Measurements from ENCODE around the gene GATA2.

GATA2 gene

GRCh38 chr3:128508852-128509251, 15.9 kb upstream of the GATA2 start:
- H3K27me3 ChIP-seq (ENCODE audit: insufficient read depth, poor library complexity, severe bottlenecking): no peaks in the 10 kb centered on the region
- no peak overlapping the region for H3K4me3 ChIP-seq (replicated peaks; ENCODE audit: insufficient read depth, low read length)
- no peak overlapping the region for H3K27ac ChIP-seq (replicated peaks)
- DNase-seq (ENCODE audit: low read depth in 1 of 2, low spot score in 1 of 2): no peak
- TF ChIP-seq, protein P1, sequence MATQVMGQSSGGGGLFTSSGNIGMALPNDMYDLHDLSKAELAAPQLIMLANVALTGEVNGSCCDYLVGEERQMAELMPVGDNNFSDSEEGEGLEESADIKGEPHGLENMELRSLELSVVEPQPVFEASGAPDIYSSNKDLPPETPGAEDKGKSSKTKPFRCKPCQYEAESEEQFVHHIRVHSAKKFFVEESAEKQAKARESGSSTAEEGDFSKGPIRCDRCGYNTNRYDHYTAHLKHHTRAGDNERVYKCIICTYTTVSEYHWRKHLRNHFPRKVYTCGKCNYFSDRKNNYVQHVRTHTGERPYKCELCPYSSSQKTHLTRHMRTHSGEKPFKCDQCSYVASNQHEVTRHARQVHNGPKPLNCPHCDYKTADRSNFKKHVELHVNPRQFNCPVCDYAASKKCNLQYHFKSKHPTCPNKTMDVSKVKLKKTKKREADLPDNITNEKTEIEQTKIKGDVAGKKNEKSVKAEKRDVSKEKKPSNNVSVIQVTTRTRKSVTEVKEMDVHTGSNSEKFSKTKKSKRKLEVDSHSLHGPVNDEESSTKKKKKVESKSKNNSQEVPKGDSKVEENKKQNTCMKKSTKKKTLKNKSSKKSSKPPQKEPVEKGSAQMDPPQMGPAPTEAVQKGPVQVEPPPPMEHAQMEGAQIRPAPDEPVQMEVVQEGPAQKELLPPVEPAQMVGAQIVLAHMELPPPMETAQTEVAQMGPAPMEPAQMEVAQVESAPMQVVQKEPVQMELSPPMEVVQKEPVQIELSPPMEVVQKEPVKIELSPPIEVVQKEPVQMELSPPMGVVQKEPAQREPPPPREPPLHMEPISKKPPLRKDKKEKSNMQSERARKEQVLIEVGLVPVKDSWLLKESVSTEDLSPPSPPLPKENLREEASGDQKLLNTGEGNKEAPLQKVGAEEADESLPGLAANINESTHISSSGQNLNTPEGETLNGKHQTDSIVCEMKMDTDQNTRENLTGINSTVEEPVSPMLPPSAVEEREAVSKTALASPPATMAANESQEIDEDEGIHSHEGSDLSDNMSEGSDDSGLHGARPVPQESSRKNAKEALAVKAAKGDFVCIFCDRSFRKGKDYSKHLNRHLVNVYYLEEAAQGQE (IDR thresholded peaks at IDR 0.05; ENCODE audit: insufficient replicate concordance, low read depth): no peak
- TF ChIP-seq GABPA (IDR thresholded peaks at IDR 0.05; ENCODE audit: low read depth) (no peak), CTCF (IDR thresholded peaks at IDR 0.05; ENCODE audit: insufficient read depth, low read length) (no peak), SPI1 (IDR thresholded peaks at IDR 0.05; ENCODE audit: borderline replicate concordance, low read depth) (no peak), POLR2AphosphoS5 (IDR thresholded peaks at IDR 0.05; ENCODE audit: low read depth) (no peak)

- Histone ChIP-seq H3K27me3 (ENCODE audit: insufficient read depth, poor library complexity, severe bottlenecking) (no peaks in the 10 kb centered on the region), H3K4me3 (replicated peaks; ENCODE audit: insufficient read depth, low read length) (no peak overlapping the region), H3K27ac (replicated peaks) (no peak overlapping the region)
- DNase-seq (ENCODE audit: low read depth in 1 of 2, low spot score in 1 of 2): no peak
- TF ChIP-seq, protein P1 (IDR thresholded peaks at IDR 0.05; ENCODE audit: insufficient replicate concordance, low read depth): no peak
- TF ChIP-seq SPI1 (IDR thresholded peaks at IDR 0.05; ENCODE audit: borderline replicate concordance, low read depth) (no peak), POLR2AphosphoS5 (IDR thresholded peaks at IDR 0.05; ENCODE audit: low read depth) (no peak), GABPA (IDR thresholded peaks at IDR 0.05; ENCODE audit: low read depth) (no peak), CTCF (IDR thresholded peaks at IDR 0.05; ENCODE audit: insufficient read depth, low read length) (no peak)
Observed at GRCh38 chr3:128506754-128507153, 13.8 kb upstream of the GATA2 start.

GRCh38 chr3:128505771-128506170, 12.8 kb upstream of the GATA2 start:
- TF ChIP-seq POLR2AphosphoS5 (IDR thresholded peaks at IDR 0.05; ENCODE audit: low read depth) (no peak), CTCF (IDR thresholded peaks at IDR 0.05; ENCODE audit: insufficient read depth, low read length) (no peak), GABPA (IDR thresholded peaks at IDR 0.05; ENCODE audit: low read depth) (no peak), SPI1 (IDR thresholded peaks at IDR 0.05; ENCODE audit: borderline replicate concordance, low read depth) (peak; percentile 56; the same call in 1 of the 2 replicates)
- TF ChIP-seq, protein P1 (IDR thresholded peaks at IDR 0.05; ENCODE audit: insufficient replicate concordance, low read depth): no peak
- H3K27ac ChIP-seq (replicated peaks): no peak overlapping the region
- peak in 1 of 2 experiments; percentile 56 for DNase-seq (ENCODE audit: low read depth in 1 of 2, low spot score in 1 of 2)
- H3K4me3 ChIP-seq (replicated peaks; ENCODE audit: insufficient read depth, low read length): no peak overlapping the region
- H3K27me3 ChIP-seq (ENCODE audit: insufficient read depth, poor library complexity, severe bottlenecking): no peaks in the 10 kb centered on the region
